B cell (primary cell): ENCODE data around the gene CCND1. TPM values are rescaled to one million over a fixed set of nuclear protein-coding genes. Genes with fewer than 3 reads are reported as not detected.

ENCODE experiments used
- ATAC-seq: fragments of 200-7000 bp; cut with Tn5 transposase; one replicate; pipeline ENCODE4 v1.10.0; 2021; ENCODE audit warnings: low read depth, mild to moderate bottlenecking, moderate number of reproducible peaks, moderate library complexity
- CTCF ChIA-PET: fragments of 350-600 bp; sonication (Branson Sonifier 250); formaldehyde crosslinking; loops from one replicate; lab custom pipeline; 2021; ENCODE audit warnings: antibody characterized with exemption, inconsistent platforms; lab: Charles Lee
- POLR2A ChIA-PET: fragments of 350-600 bp; sonication (Branson Sonifier 250); formaldehyde crosslinking; loops from one replicate; lab custom pipeline; 2021; ENCODE audit warnings: antibody characterized with exemption; lab: Charles Lee
- DNase-seq: peaks from one replicate; pipeline ENCODE4 v3.0.0; 2013
- H2AFZ ChIP-seq: 2 replicates; pipeline ENCODE4 v1.6.1; 2012; ENCODE audit warnings: mild to moderate bottlenecking, low read depth, low read length; ENCODE audit not compliant: insufficient read depth, poor library complexity, severe bottlenecking
- H3K27ac ChIP-seq, 2 donors: 1 replicate in 1 of 2; 2 replicates in 1 of 2; pipeline ENCODE4 v1.5.1; 2012 to 2013; ENCODE audit warnings: low read length in 2 of 2, mild to moderate bottlenecking in 2 of 2, moderate library complexity in 1 of 2
- H3K27me3 ChIP-seq, 4 experiments: fragments of 200-600 bp in 1 of 4; sonication (generic) in 1 of 4; replicated peaks in 1 of 4; 1 replicate in 2 of 4; 2 replicates in 2 of 4; pipeline versions ENCODE4 v1.6.1 to v1.7.0; 2013 to 2016; ENCODE audit warnings: low read length in 3 of 4, mild to moderate bottlenecking in 2 of 4, mixed read lengths in 1 of 4, moderate library complexity in 1 of 4; ENCODE audit not compliant: insufficient read depth in 4 of 4, control insufficient read depth in 3 of 4; ENCODE audit errors: control extremely low read depth in 1 of 4
- H3K36me3 ChIP-seq, 2 experiments: replicated peaks in 1 of 2; 1 replicate in 1 of 2; 2 replicates in 1 of 2; pipeline versions ENCODE4 v1.6.1 to v1.7.1; 2013; ENCODE audit warnings: low read length in 1 of 2; ENCODE audit not compliant: insufficient read depth in 2 of 2, control insufficient read depth in 1 of 2; ENCODE audit errors: control extremely low read depth in 1 of 2, extremely low read depth in 1 of 2
- H3K4me1 ChIP-seq, 2 donors: fragments of 200-600 bp in 1 of 2; sonication (generic) in 1 of 2; 1 replicate in 1 of 2; 2 replicates in 1 of 2; pipeline versions ENCODE4 v1.5.1 to v1.6.1; 2013 to 2017; ENCODE audit warnings: low read length in 2 of 2; ENCODE audit not compliant: control insufficient read depth in 2 of 2, insufficient read depth in 2 of 2
- H3K4me2 ChIP-seq: replicated peaks from 2 replicates; pipeline ENCODE3; 2012; ENCODE audit warnings: mild to moderate bottlenecking, low read depth, low read length; ENCODE audit not compliant: poor library complexity, severe bottlenecking
- H3K4me3 ChIP-seq, 5 experiments: fragments of 200-600 bp in 1 of 5; sonication (generic) in 1 of 5; 1 replicate in 3 of 5; 2 replicates in 2 of 5; pipeline versions ENCODE4 v1.5.1 to v1.7.0; 2011 to 2016; ENCODE audit warnings: low read length in 4 of 5, mild to moderate bottlenecking in 4 of 5, low read depth in 2 of 5, control low read depth in 1 of 5, moderate library complexity in 1 of 5; ENCODE audit not compliant: insufficient read depth in 1 of 5; ENCODE audit errors: control extremely low read depth in 1 of 5, extremely low read depth in 1 of 5
- H3K79me2 ChIP-seq: fragments of 200-600 bp; sonication (generic); one replicate; pipeline ENCODE4 v1.6.0; 2016; ENCODE audit warnings: low read length; ENCODE audit not compliant: control insufficient read depth, insufficient read depth
- H3K9ac ChIP-seq: fragments of 200-600 bp; sonication (generic); 2 replicates; pipeline ENCODE4 v1.6.1; 2017; ENCODE audit warnings: mild to moderate bottlenecking, low read length, moderate library complexity
- H3K9me3 ChIP-seq, 3 donors: one replicate each; pipeline versions ENCODE4 v1.6.1 to v1.7.1; 2013; ENCODE audit warnings: low read length in 2 of 3; ENCODE audit not compliant: control insufficient read depth in 2 of 3, insufficient read depth in 1 of 3; ENCODE audit errors: control extremely low read depth in 1 of 3
- H4K20me1 ChIP-seq: 2 replicates; pipeline ENCODE4 v1.6.0; 2012; ENCODE audit warnings: mild to moderate bottlenecking, low read length; ENCODE audit not compliant: insufficient read depth, control insufficient read depth, poor library complexity, severe bottlenecking
- H3K27ac Mint-ChIP-seq: one replicate; pipeline ENCODE4 v1.8.0; 2021; ENCODE audit warnings: mixed read lengths
- H3K27me3 Mint-ChIP-seq: one replicate; pipeline ENCODE4 v1.8.0; 2021; ENCODE audit warnings: mixed read lengths
- H3K4me1 Mint-ChIP-seq: one replicate; pipeline ENCODE4 v1.8.0; 2021; ENCODE audit warnings: mixed read lengths
- H3K4me3 Mint-ChIP-seq: one replicate; pipeline ENCODE4 v1.8.0; 2021; ENCODE audit warnings: mixed read lengths
- H3K9me3 Mint-ChIP-seq: one replicate; pipeline ENCODE4 v1.8.0; 2022; ENCODE audit warnings: mixed read lengths; ENCODE audit not compliant: insufficient read depth
- CTCF ChIP-seq: fragments of 200-600 bp; IDR thresholded peaks from one replicate; pipeline ENCODE4 v1.8.0; 2022; ENCODE audit warnings: antibody characterized with exemption, mild to moderate bottlenecking
- EZH2 ChIP-seq: IDR thresholded peaks from 2 replicates; pipeline ENCODE4 v1.6.1; 2012; ENCODE audit warnings: borderline replicate concordance, low read depth, mild to moderate bottlenecking, moderate library complexity, low read length; ENCODE audit not compliant: insufficient read depth, poor library complexity, severe bottlenecking
- WGBS: methylation state at CpG from one replicate; pipeline ENCODE4 v1.1.5; 2013; ENCODE audit warnings: missing lambda C conversion rate; ENCODE audit not compliant: insufficient coverage; 5-methylcytosine and 5-hydroxymethylcytosine counted together
- intact Hi-C: fragments of 100-400 bp; cut with micrococcal nuclease; formaldehyde crosslinking; loops from one replicate; pipeline ENCODE4 v1.10.0; 2022
- polyA plus RNA-seq: library from polyadenylated mRNA; depleted of rRNA; stranded (reverse); fragments of >200 nt; gene quantifications from 2 replicates; pipeline ENCODE4 v1.2.3, GENCODE V29; 2012
- total RNA-seq, 2 donors: library from RNA; stranded (reverse); fragments of 120-200 nt in 1 of 2; gene quantifications; 1 replicate in 1 of 2; 2 replicates in 1 of 2; pipeline versions ENCODE4 v1.2.3 to v1.2.4, GENCODE V29; 2013 to 2022

The CCND1 gene
- total and polyA plus RNA-seq, 2 donors (not counting 1 experiment from before 2014, with no cell fraction given) = 4.9 to 8.8 TPM

GRCh38 chr11:69645801-69646492, 5.0 kb downstream of the CCND1 start:
- peaks cover 20% of the 10 kb centered on the region for H3K4me1 Mint-ChIP-seq
- Histone ChIP-seq H3K9ac (no peak overlapping the region), H3K4me3 (no peak overlapping the region), H4K20me1 (peaks cover 38% of the 10 kb centered on the region), H3K27ac (no peak overlapping the region), H3K4me2 (no peak overlapping the region), H2AFZ (no peak overlapping the region), H3K9me3 (peaks cover 0 to 4% (median 0%) of the 10 kb centered on the region in 3 donors), H3K36me3 (peaks cover 0 to 4% of the 10 kb centered on the region in 2 experiments), H3K4me1 (peaks cover 7 to 17% of the 10 kb centered on the region in 2 donors), H3K27me3 (peaks cover 0 to 5% (median 1%) of the 10 kb centered on the region in 4 experiments), H3K79me2 (peaks cover 6% of the 10 kb centered on the region)
- ATAC-seq (no peak), DNase-seq (no peak)
- no peak overlapping the region for H3K4me3 Mint-ChIP-seq
- TF ChIP-seq CTCF = no peak
- TF ChIP-seq EZH2 = no peak
- ChIA-PET POLR2A (no interaction called here), CTCF (interaction anchor here (1.2 to 2.2 kb wide), 2 partner anchors 24 to 541 kb away, joined by 5 to 7 read pairs; no protein-coding TSS in a partner anchor)
- 93% methylated on average over 25 of the region's 30 CpGs for WGBS
- intact Hi-C loops = no loop called here
- H3K9me3 Mint-ChIP-seq = no peaks in the 10 kb centered on the region
- H3K27ac Mint-ChIP-seq = no peak overlapping the region
- H3K27me3 Mint-ChIP-seq = no peaks in the 10 kb centered on the region
